ENCODE results near the gene UBAP2.
A peak's percentile ranks its signal among the peaks of the same experiment; 100 is the strongest.
"Not testable (repeated sequence)": the region's sequence is repeated elsewhere in the genome, so short reads cannot be mapped to it uniquely, and the experiment has no call there.

The UBAP2 gene

DNA sequence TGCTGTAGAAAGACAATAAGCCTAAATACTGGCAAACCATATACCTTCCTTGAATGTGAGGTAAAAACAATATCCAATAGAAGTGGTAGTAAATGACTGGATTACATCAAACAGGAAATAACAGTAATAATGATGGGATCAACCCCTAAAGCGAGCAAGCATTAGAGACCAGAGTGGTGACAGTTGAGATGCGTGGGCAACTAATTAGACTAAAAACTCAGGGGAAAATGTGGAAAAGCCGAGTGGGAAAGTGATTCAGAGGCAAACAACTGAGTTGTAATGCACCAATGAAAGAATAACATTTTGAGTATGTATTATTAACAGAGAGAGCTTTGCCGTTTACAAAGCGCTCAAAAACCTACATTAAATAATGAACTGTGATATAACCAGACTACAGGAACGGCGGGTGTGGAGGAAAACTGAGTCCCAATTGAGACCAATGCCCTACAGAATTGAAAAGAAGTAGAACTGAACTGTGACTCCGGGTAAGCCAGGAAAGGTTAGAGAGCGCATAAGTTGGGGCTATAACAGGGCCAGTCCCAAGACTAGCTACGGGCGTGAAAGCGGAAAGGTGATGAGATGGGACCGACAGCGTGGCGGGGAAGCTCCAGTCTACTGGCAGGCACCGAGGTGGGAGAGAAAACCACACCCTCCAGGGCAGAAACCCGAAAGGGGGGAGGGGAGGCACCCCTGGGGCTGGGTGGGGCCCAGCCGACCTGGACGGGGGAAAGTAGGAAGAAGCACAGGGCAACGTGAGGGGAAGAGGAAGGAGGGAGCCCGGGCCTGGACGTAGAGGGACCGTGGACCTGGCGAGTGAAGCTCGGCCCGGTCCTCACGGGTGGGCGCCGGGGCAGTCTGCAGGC is 592 bp downstream of the UBAP2 start:
- peak; percentile 10 for DNase-seq

DNA sequence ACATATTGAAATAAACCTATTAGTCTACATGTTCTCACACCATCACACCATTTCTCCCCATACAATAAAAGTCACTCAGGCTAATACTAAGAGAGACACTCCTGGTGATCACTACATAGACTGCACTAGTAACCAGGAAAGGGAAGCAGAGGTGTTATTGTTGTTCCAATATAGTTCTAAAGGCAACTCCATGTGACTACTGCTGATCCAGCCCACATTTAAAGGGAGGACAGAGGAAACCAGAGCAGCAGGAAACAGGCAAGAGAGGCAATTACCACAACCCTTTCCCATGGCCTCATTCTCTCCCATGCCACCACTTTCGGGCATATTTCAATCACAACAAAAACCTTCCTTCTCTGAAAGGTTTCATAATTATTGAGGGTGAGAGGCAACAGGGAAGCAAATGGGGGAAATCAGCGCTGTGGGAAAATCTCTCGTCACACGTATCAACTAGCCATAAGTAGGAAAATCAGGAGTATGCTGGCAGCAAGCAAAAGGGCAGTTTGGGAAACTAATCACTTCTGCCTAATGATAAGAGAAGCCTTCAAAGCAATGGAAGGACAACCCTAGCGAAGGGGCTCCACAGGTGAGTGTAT is 1.8 kb downstream of the UBAP2 start:
- no peak for DNase-seq

DNA sequence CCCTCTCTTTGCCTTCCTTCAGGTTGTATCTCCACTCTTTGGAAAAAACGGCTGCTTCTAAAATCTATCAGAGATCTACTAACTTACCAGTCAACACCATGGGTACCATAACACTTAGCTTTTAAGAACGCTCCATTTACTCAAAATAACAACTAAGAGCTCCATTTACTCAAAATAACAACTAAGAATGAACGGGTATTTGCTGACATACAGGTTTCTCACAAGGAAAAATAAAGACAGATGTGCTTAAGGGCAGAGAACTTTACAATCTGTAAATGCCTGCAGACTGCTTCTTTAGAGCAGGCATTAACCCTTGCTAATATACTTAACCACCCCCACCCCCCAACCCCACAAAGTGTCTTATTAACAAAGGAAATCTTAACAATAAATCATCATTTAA is 2.8 kb downstream of the UBAP2 start:
- no peak for DNase-seq

DNA sequence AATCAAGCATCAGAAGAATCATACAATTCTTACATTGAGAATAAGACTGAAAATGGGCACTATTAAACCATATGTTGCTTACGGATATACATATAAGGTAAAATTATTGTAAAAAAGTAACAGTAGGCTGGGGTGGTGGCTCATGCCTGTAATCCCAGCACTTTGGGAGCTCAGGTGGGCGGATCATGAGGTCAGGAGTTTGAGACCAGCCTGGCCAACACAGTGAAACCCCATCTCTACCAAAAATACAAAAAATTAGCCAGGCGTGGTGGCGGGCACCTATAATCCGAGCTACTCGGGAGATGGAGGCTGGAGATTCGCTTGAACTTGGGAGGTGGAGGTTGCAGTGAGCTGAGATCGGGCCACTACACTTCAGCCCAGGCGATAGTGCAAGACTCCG is 6.6 kb downstream of the UBAP2 start:
- not testable (repeated sequence) for DNase-seq

DNA sequence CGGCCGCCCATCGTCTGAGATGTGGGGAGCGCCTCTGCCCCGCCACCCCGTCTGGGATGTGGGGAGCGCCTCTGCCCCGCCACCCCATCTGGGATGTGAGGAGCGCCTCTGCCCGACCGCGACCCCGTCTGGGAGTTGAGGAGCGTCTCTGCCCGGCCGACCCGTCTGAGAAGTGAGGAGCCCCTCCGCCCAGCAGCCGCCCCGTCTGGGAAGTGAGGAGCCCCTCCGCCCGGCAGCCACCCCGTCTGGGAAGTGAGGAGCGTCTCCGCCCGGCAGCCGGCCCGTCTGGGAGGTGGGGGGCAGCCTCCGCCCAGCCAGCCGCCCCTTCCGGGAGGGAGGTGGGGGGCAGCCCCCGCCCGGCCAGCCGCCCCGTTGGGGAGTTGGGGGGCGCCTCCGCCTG is 9.8 kb downstream of the UBAP2 start:
- not testable (repeated sequence) for DNase-seq

DNA sequence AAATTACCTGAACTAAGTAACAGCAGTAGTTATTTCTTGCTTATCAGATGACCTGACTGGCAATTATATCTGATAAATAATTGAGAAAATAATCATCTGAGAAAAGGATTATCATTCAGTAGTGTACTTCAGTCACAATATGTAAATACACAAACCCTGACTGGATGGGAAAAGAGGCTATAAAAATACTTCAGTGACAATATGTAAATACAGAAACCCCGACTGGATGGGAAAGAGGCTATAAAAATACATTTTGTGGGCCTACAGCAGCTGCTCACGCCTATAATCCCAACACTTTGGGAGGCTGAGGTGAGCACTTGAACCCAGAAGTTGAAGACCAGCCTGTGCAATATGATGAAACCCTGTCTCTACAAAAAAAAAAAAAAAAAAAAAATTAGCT is 11.1 kb downstream of the UBAP2 start:
- DNase-seq, result no peak

DNA sequence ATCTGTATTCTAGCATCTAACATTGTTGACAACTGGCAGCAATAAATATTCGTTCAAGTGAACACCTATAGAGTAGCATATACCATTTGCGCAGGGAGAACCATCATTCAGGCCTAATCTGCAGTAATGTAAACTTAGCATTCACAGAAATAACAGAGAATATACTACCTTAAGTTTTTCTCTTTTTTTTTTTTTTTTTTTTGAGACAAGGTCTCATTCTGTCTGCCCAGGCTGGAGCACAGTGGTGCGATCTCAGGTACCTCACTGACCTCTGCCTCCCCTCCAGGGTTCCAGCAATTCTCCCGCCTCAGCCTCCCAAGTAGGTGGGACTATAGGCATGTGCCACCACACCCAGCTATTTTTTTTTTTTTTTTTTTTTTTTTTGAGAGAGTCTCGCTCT is 12.1 kb downstream of the UBAP2 start:
- DNase-seq, result no peak

DNA sequence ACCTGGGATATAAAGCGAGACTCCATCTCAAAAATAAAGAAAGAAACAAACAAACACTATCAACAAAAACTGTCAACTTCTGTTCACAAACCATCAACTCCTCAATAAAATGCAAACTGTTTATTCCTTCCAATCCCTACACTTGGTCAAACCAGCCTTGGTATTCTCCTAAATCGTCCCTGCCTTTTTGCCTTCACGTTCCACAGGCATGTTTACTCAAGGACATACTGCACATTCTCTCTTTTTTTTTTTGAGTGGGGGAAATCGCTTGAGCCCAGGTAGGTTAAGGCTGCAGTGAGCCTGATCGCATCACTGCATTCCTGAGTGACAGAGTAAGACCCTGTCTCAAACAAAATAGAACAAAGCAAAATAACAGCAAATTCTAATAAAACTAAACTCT is 13.0 kb downstream of the UBAP2 start:
- no peak for DNase-seq

DNA sequence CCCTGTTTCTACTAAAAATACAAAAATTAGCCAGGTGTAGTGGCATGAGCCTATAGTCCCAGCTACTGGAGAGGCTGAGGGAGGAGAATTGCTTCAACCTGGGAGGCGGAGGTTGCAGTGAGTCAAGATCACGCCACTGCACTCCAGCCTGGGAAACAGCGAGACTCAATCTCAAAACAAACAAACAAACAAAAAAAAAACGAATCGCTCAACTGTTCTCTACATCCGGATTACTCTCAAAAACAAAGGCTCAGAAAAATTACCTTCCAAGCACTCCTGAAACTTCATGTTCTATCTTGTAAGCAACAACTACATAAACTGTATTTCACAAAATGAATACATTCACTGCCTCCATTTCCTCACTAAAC is 14.0 kb downstream of the UBAP2 start:
- no peak for DNase-seq

DNA sequence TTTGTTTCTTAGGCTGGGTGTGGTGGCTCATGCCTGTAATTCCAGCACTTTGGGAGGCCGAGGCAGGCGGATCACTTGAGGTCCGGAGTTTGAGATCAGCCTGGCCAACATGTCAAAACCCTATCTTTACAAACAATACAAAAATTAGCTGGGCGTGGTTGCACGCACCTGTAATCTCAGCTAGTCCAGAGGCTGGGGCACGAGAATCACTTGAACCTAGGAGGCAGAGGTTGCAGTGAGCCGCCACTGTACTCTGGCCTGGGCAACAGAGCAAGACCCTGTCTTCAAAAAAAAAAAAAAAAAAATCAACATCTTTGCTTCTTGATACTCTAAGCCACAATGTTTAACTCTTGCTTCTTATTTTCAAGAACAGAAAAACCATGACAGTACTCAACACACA is 16.1 kb downstream of the UBAP2 start:
- DNase-seq, result no peak

DNA sequence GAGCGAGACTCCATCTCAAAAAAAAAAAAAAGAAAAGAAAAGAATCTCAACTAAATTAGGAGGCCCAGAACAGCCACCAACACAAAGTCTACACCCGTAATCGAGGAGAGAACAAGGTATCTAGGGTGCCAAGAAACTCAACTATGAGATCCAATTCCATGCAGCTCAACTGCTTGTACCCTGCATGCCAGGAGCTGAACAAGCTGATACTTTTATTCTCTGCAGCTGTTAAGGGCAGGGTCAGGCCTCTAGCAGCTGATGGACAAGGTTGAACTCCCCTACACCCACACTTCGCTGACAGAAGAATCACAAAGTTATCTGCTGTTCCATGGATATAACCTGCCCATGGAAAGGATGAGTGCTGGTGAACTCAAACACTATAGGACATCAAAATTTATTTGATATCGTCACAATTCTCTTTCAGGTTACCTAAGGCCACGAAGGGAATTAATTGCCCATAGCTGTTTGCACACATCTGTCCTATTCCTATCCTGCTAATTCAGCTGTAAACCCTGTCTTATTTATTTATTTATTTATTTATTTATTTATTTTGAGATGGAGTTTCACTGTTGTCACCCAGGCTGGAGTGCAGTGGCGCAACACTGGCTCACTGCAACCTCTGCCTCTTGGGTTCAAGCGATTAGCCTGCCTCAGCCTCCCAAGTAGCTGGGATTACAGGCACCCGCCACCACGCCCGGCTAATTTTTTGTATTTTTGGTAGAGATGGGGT is 20.7 kb downstream of the UBAP2 start:
- DNase-seq, result no peak

DNA sequence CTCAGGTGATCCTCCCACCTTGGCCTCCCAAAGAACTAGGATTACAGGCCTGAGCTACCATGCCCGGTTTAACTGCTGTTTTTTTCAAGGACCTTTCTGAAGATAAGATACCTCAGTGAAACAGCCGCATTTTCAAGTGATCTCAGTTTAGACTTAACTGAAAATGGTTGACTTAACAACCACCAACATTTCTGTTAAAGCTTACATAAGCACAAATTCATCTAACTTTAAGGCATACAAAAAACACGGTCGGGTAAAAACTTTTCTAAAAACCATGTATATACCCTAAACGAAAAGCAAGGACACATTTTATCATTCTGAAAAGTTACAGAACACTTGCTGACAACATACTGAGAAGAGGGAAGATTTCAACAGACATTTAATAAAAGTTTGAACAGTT is 22.9 kb downstream of the UBAP2 start:
- DNase-seq, result no peak

DNA sequence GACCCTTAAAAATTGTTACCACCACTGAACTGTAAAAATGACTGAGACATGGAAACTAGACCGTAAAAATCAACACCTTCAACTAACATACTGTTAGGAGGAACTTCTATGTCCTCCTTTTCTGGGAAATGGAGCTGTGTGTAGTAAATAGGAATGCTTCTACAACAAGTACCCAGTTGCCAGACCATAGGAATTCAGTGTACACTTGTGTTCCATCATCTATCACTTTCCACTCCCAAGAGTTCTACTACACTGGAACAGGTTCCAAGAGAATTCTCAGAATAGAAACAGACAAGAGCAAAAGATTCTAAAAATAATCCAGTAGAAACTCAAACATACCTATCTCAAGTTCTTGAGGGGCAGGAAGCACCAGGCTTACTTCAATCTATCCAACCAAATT is 23.6 kb downstream of the UBAP2 start:
- DNase-seq, result no peak

DNA sequence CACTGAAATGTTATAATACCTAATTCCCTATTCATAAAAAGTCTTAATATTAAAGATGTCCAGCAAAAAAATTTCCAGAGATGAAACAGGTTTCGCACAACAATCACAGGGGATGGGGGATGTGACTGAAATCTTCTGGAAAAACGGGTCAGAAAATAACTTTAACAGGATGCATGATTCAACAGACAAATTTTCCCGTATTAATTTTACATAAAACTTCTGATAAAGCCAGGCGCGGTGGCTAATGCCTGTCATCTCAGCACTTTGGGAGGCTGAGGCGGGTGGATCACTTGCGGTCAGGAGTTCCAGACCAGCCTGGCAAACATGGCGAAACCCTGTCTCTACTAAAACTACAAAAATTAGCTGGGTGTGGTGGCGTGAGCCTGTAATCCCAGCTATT is 24.2 kb downstream of the UBAP2 start:
- not testable (repeated sequence) for DNase-seq

DNA sequence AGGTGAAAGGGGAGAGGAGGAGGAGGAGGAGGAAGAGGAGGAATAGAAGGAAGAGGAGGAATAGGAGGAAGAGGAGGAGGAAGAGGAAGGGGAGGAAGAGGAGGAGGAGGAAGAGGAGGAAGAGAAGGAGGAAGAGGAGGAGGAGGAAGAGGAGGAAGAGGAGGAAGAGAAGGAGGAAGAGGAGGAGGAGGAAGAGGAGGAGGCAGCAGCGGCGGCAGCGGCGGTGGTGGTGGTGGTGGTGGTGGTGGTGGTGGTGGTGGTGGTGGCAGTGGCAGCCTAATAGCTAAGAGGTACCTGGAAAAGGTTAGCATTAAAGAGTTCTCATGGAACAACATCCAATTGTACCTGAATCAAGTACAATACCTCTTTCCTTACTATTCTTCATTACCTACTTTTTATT is 32.5 kb downstream of the UBAP2 start:
- DNase-seq, result no peak

DNA sequence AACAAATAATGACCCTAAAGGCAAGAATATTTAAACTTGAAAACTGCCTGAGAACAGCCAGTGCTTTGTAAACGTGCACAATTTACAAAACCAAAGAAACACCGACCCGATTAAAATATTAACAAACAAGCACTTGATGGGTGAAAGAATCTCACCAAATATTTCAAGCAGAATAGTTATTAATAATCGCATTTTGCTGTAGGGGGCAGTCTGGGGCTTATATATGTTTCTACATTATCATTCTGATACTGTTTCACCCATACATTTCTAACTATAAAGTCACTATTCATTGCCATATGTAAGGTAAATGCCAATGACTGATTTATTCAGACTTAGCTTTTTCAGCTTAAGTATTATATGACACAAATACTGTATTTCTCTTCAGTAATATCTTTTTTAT is 37.7 kb downstream of the UBAP2 start:
- DNase-seq, result no peak

DNA sequence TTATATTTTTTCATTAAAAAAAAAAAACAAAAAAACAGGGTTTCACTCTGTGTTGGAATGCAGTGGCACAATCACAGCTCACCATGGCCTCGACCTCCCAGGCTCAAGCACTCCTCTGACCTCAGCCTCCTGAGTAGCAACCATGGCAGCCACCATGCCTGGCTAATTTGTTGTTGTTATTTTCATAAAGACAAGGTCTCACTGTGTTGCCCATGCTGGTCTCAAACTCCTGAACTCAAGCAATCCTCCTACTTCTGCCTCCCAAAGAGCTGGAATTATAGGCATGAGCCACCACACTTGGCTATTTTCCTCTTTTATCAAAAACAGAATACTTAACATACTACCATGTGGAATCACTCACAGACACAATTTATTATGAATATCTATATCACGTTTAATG is 46.7 kb downstream of the UBAP2 start:
- no peak for DNase-seq

DNA sequence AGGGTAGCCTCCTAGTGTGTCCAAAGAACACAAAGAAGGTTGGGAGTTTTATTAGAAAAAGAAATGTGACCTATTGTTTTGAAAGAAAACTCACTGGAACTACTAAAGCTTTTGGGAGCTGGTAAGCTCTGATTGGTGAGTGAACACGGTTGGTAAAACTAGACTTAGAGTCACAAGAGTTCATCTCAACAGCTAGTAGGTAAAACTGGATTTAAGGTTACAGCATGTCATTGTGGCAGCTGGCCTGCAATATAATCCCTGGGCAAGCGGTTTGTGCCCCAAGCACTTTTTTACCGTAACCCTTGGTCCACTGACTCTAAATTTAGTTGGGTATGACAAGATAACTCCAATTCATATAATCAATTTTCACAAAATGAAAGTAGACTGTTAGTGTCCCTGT is 47.4 kb downstream of the UBAP2 start:
- DNase-seq, result no peak

DNA sequence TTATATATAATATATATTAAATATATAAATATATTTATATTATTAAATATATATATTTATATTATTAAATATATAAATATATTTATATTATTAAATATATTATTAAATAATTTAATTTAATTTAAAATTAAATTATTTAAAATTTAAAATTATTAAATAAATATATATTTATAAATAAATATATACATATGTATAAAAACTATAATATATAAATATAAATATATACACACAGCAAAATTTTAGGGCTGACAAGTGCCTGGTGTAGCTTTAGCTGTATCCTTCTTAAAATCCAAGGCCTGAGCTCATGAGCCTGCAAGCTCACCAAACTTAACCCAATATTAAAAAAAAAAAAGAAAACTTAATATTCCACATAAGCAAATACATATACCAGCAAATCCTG is 53.2 kb downstream of the UBAP2 start:
- no peak for DNase-seq

DNA sequence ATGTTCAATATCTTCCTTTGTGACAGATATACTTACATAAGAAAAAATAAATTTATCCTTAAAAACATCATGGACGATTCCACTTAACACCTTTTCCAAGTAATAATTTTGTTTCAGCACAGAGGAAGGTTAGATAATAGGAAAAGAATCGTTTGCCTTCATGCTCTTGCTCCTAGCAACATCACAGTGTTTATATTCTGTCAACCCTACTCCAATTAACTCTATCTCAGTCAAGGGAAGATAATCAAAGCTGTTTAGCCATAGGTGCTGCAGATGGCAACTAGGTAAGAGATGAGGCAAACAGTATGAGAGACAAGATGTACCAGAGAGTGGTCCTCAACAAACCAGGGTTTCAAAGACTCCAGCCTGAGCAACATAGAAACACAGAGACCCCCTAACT is 55.6 kb downstream of the UBAP2 start:
- no peak for DNase-seq

DNA sequence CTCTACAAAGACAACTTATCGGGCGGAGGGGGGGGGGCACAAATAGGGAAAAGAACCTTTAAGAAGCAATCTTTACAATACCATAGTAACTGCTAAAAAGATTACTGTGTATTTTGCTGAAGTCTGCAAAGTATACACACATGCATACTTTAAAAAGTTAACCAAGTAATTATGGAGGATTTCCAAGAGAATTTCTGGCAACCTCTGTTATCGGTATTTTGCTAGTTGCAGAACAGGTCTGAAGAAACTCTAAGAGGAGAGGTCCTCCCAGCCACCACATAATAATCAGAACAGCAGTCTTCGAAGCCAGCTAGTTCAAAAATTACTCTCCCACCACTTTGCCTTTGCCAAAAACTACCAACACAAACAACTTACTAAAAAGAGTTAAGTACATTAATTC is 56.1 kb downstream of the UBAP2 start:
- no peak for DNase-seq

DNA sequence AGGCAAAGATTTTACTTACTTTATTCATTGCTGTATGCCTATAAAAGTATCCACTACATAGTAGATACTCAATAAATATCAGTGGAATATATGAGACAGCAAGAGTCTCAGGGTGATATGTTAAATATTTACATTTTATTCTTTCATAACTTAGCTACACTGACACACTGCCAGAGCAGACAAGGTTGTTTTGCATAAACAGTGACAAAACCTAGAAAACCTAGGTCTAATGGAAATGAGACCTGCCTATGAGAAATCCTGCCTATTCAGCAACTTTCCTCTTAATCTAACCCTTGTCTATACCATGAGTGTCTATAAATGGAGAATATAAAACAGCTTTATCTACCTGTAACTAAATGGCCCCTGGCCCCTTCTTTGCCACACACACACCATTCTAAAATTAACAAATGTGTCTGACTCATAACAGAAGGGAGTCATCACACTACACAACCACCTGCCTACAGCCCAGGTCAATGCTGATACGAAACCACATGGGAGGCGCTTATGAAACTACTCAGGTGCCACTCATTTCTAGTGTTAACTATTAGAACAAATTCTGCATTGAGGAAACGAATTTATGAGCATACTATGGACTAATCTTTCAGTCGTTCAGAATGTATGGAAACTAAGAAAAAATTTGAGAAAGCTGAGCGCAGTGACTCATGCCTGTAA is 60.3 kb downstream of the UBAP2 start:
- no peak for DNase-seq

DNA sequence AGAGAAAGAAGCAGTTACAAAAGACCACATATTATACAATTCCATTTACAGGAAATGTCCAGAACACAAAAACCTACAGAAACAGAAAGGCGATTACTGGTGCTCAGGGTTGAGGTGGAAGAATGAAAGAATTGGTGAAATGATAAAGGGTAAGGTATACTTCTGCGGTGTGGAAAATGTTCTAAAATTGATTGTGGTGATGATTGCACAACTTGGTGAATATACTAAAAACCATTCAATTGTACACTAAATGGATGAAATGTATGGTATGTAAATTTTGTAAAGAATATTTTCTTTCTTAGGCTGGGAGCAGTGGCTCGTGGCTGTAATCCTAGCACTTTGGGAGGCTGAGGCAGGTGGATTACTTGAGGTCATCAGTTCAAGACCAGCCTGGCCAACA is 72.3 kb downstream of the UBAP2 start:
- no peak for DNase-seq

DNA sequence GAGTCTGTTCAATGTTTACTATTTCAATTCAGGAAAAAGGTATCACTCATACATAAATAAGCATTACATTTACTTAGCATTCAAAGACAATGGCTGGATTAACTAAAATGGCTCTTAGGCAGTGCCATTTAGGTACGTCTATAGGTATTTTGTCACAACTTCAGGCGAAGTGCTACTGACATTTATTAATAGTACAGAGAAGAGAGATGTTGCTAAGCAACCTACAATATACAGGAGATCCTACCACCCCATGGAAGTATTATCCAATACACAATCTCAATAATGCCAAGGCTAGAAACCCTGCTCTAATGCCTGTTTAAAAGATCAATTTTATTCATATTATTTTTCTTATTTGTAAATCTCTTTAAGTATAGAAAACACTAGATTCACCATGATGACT is 76.0 kb downstream of the UBAP2 start:
- DNase-seq, result no peak

Data from NCI-H226 (cell line).